Activated B cell treated with CpG ODN at 0.5 μM for 24 hours (primary cell): ENCODE data around the gene ADAMTS15. TPM values are rescaled to one million over a fixed set of nuclear protein-coding genes. Genes with fewer than 3 reads are reported as not detected.

Source experiments
- ATAC-seq: fragments of 200-7000 bp; cut with Tn5 transposase; one replicate; pipeline ENCODE4 v1.10.0; 2021; ENCODE audit warnings: low read depth, mild to moderate bottlenecking, moderate library complexity
- CTCF ChIA-PET: fragments of 350-600 bp; sonication (Branson Sonifier 250); formaldehyde crosslinking; loops from one replicate; lab custom pipeline; 2021; ENCODE audit warnings: antibody characterized with exemption; lab: Charles Lee
- POLR2A ChIA-PET: fragments of 350-600 bp; sonication (Branson Sonifier 250); formaldehyde crosslinking; loops from one replicate; lab custom pipeline; 2021; ENCODE audit warnings: antibody characterized with exemption; lab: Charles Lee
- DNase-seq: peaks from one replicate; pipeline ENCODE4 v3.0.0; 2022
- H3K27ac Mint-ChIP-seq: one replicate; pipeline ENCODE4 v1.8.0; 2020; ENCODE audit warnings: mixed read lengths
- H3K27me3 Mint-ChIP-seq: one replicate; pipeline ENCODE4 v1.8.0; 2021; ENCODE audit warnings: mixed read lengths
- H3K36me3 Mint-ChIP-seq: one replicate; pipeline ENCODE4 v1.8.0; 2021; ENCODE audit warnings: low read depth, mixed read lengths
- H3K4me1 Mint-ChIP-seq: one replicate; pipeline ENCODE4 v1.8.0; 2021; ENCODE audit warnings: mixed read lengths
- H3K4me3 Mint-ChIP-seq: one replicate; pipeline ENCODE4 v1.8.0; 2020; ENCODE audit warnings: mild to moderate bottlenecking, mixed read lengths
- H3K9me3 Mint-ChIP-seq: one replicate; pipeline ENCODE4 v1.8.0; 2020; ENCODE audit warnings: mixed read lengths
- CTCF ChIP-seq: fragments of 200-600 bp; IDR thresholded peaks from one replicate; pipeline ENCODE4 v1.8.0; 2022; ENCODE audit warnings: antibody characterized with exemption, mild to moderate bottlenecking
- intact Hi-C: fragments of 100-400 bp; cut with micrococcal nuclease; formaldehyde crosslinking; loops from one replicate; pipeline ENCODE4 v1.15.1; 2024
- total RNA-seq: library from RNA; stranded (reverse); gene quantifications from 2 replicates; pipeline ENCODE4 v1.2.3, GENCODE V29; 2022

The ADAMTS15 gene
- total RNA-seq, 1 donor from 2014 or later: not detected

- no peak for TF ChIP-seq CTCF
- ChIA-PET CTCF (interaction anchor here (1.1 to 1.6 kb wide), 2 partner anchors 215 to 435 kb away, joined by 3 read pairs; no protein-coding TSS in a partner anchor), POLR2A (no interaction called here)
- Mint-ChIP-seq H3K36me3 (no peaks in the 10 kb centered on the region), H3K27ac (no peak overlapping the region), H3K9me3 (no peaks in the 10 kb centered on the region), H3K27me3 (peaks cover 56% of the 10 kb centered on the region), H3K4me3 (no peak overlapping the region), H3K4me1 (peaks cover 16% of the 10 kb centered on the region)
- ATAC-seq: no peak
- no peak for DNase-seq
- intact Hi-C loops: no loop called here
Observed at GRCh38 chr11:130427581-130428315, 20.7 kb upstream of the ADAMTS15 start.

GRCh38 chr11:130428316-130429119 is 19.9 kb upstream of the ADAMTS15 start, which contains the start of gene ADAMTS8:
Gene ADAMTS8 (minus strand): TSS chr11:130428609. CDS start chr11:130428286, 323 bp downstream.
- Mint-ChIP-seq H3K27me3 (peaks cover 53% of the 10 kb centered on the region), H3K27ac (no peak within 1 kb of the TSS), H3K9me3 (no peaks in the 10 kb centered on the region), H3K36me3 (no peaks in the 10 kb centered on the region), H3K4me3 (peak within 1 kb of the TSS; percentile 33), H3K4me1 (peaks cover 16% of the 10 kb centered on the region)
- DNase-seq (no peak), ATAC-seq (no peak)
- ChIA-PET POLR2A (no interaction called here), CTCF (interaction anchor here (1.6 kb wide), 1 partner anchor 434 kb away, joined by 3 read pairs; no protein-coding TSS in a partner anchor)
- intact Hi-C loops: no loop called here
- no peak for TF ChIP-seq CTCF

GRCh38 chr11:130429120-130429681 is 19.2 kb upstream of the ADAMTS15 start:
- no peak overlapping the region for H3K4me3 Mint-ChIP-seq
- H3K36me3 Mint-ChIP-seq: no peaks in the 10 kb centered on the region
- TF ChIP-seq CTCF: no peak
- DNase-seq (no peak), ATAC-seq (no peak)
- intact Hi-C loops: no loop called here
- H3K9me3 Mint-ChIP-seq: no peaks in the 10 kb centered on the region
- H3K27ac Mint-ChIP-seq: no peak overlapping the region
- H3K27me3 Mint-ChIP-seq: peaks cover 53% of the 10 kb centered on the region
- H3K4me1 Mint-ChIP-seq: peaks cover 16% of the 10 kb centered on the region
- POLR2A ChIA-PET: no interaction called here
- CTCF ChIA-PET: interaction anchor here (1.6 kb wide), 1 partner anchor 433 kb away, joined by 3 read pairs; no protein-coding TSS in a partner anchor

GRCh38 chr11:130429983-130430382 is 18.5 kb upstream of the ADAMTS15 start:
- TF ChIP-seq CTCF: no peak
- H3K4me3 Mint-ChIP-seq: no peak overlapping the region
- DNase-seq (no peak), ATAC-seq (no peak)
- peaks cover 48% of the 10 kb centered on the region for H3K27me3 Mint-ChIP-seq
- intact Hi-C loops: loop anchor here (5.0 kb wide), 1 partner anchor 508 kb away; no protein-coding TSS in a partner anchor
- H3K4me1 Mint-ChIP-seq: peaks cover 16% of the 10 kb centered on the region
- CTCF ChIA-PET: interaction anchor here (0.9 to 5.9 kb wide), 5 partner anchors 13 to 468 kb away, joined by 3 to 43 read pairs (median 17); no protein-coding TSS in a partner anchor
- H3K36me3 Mint-ChIP-seq: no peaks in the 10 kb centered on the region
- POLR2A ChIA-PET: no interaction called here
- H3K9me3 Mint-ChIP-seq: no peaks in the 10 kb centered on the region
- H3K27ac Mint-ChIP-seq: no peak overlapping the region
